ENCODE data around the gene USP3.

DNA sequence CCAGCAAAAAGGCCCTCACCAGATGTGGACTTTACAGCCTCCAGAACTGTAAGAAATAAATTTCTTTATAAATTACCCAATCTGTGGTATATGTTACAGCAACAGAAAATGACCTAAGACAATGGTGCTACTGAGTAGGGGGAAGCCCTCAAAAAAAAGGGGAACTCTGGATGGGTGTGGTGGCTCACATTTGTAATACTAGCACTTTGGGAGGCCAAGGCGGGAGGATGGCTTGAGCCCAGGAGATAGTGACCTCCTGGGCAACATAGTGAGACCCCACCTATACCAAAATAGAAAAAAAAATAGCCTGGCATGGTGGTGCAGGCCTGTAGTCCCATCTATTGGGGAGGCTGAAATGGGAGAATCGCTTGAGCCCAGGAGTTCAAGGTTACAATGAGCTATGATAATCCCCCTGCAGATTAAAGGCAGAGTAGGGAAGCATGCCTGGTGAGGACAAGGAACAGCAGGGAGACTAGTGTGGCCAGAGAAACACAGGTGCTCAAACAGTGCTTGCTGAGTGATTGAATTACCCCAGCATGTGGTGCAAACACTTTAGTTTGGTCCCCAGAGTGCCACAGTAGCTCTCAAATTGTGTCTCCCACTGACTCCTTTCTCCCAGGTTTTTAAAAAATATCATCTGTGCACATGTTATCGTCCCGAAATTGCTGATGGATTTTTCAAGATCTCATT is 13.9 kb upstream of the USP3 start:
- TF ChIP-seq, protein P1, sequence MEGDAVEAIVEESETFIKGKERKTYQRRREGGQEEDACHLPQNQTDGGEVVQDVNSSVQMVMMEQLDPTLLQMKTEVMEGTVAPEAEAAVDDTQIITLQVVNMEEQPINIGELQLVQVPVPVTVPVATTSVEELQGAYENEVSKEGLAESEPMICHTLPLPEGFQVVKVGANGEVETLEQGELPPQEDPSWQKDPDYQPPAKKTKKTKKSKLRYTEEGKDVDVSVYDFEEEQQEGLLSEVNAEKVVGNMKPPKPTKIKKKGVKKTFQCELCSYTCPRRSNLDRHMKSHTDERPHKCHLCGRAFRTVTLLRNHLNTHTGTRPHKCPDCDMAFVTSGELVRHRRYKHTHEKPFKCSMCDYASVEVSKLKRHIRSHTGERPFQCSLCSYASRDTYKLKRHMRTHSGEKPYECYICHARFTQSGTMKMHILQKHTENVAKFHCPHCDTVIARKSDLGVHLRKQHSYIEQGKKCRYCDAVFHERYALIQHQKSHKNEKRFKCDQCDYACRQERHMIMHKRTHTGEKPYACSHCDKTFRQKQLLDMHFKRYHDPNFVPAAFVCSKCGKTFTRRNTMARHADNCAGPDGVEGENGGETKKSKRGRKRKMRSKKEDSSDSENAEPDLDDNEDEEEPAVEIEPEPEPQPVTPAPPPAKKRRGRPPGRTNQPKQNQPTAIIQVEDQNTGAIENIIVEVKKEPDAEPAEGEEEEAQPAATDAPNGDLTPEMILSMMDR (IDR thresholded peaks at IDR 0.05) = no peak
- TF ChIP-seq POLR2A (IDR thresholded peaks at IDR 0.05) = no peak

Data from esophagus squamous epithelium (tissue), 4 donors.